Cardiac muscle cell (in vitro differentiated cells and primary cell): ENCODE measurements around the gene LDHAL6A. TPM values are rescaled to one million over a fixed set of nuclear protein-coding genes. Genes with fewer than 3 reads are reported as not detected.

Source experiments
- DNase-seq, 2 donors: peaks; one replicate each; pipeline versions ENCODE4 v3.0.0 to v3.0.0-alpha.2; 2010 to 2017; ENCODE audit warnings: low read depth in 1 of 2, low spot score in 1 of 2
- H3K27ac ChIP-seq: fragments of 200-600 bp; sonication (generic); 2 replicates; pipeline ENCODE4 v1.5.1; 2016
- H3K27me3 ChIP-seq: fragments of 200-600 bp; sonication (generic); 2 replicates; pipeline ENCODE4 v1.6.0; 2016; ENCODE audit warnings: control low read depth
- H3K36me3 ChIP-seq: fragments of 200-600 bp; sonication (generic); 2 replicates; pipeline ENCODE4 v1.5.1; 2016; ENCODE audit warnings: control low read depth
- H3K4me1 ChIP-seq: fragments of 200-600 bp; sonication (generic); 2 replicates; pipeline ENCODE4 v1.8.1; 2017; ENCODE audit warnings: low read depth, mild to moderate bottlenecking, mixed run types
- H3K4me3 ChIP-seq: fragments of 200-600 bp; sonication (generic); 2 replicates; pipeline ENCODE4 v1.5.1; 2016; ENCODE audit warnings: mild to moderate bottlenecking
- H3K9me3 ChIP-seq: fragments of 200-600 bp; sonication (generic); 2 replicates; pipeline ENCODE4 v1.5.1; 2017; ENCODE audit warnings: low read depth, mild to moderate bottlenecking, control low read depth
- CTCF ChIP-seq: IDR thresholded peaks from 2 replicates; pipeline ENCODE4 v1.5.1; 2012; ENCODE audit warnings: low read depth, mild to moderate bottlenecking, low read length
- polyA plus RNA-seq: library from polyadenylated mRNA; unstranded; fragments of >200 nt; fragmentation: Nextera tagmentation; extraction: Ambion mirVana; gene quantifications from 2 replicates; pipeline ENCODE4 v1.2.1, GENCODE V29; 2016
- total RNA-seq: library from RNA; depleted of rRNA; stranded (reverse); fragments of >200 nt; gene quantifications from 2 replicates; pipeline ENCODE4 v1.2.3, GENCODE V29; 2016

Gene LDHAL6A
- total and polyA plus RNA-seq, 2 experiments from 2014 or later, result 0.12 TPM; not detected in 1

GRCh38 chr11:18471995-18472394 lies 16.3 kb downstream of the LDHAL6A start:
- Histone ChIP-seq H3K9me3 (no peaks in the 10 kb centered on the region), H3K4me3 (no peak overlapping the region), H3K27ac (no peak overlapping the region), H3K36me3 (no peaks in the 10 kb centered on the region), H3K27me3 (no peaks in the 10 kb centered on the region), H3K4me1 (no peaks in the 10 kb centered on the region)
- TF ChIP-seq CTCF, result no peak
- DNase-seq, result no peak

- Histone ChIP-seq H3K4me1 (no peaks in the 10 kb centered on the region), H3K36me3 (peaks cover 2% of the 10 kb centered on the region), H3K9me3 (no peaks in the 10 kb centered on the region), H3K4me3 (no peak overlapping the region), H3K27ac (no peak overlapping the region), H3K27me3 (no peaks in the 10 kb centered on the region)
- no peak for TF ChIP-seq CTCF
- DNase-seq, result no peak
Observed at GRCh38 chr11:18472587-18472986, 16.9 kb downstream of the LDHAL6A start.

GRCh38 chr11:18479063-18479462 lies 23.4 kb downstream of the LDHAL6A start:
- no peak overlapping the region for H3K4me3 ChIP-seq
- H3K36me3 ChIP-seq, result peaks cover 46% of the 10 kb centered on the region
- no peaks in the 10 kb centered on the region for H3K9me3 ChIP-seq
- no peak for DNase-seq
- H3K27ac ChIP-seq, result no peak overlapping the region
- no peak for TF ChIP-seq CTCF
- H3K27me3 ChIP-seq, result no peaks in the 10 kb centered on the region
- no peaks in the 10 kb centered on the region for H3K4me1 ChIP-seq

GRCh38 chr11:18485913-18486528 lies 30.4 kb downstream of the LDHAL6A start:
- H3K4me3 ChIP-seq, result no peak overlapping the region
- no peaks in the 10 kb centered on the region for H3K9me3 ChIP-seq
- no peaks in the 10 kb centered on the region for H3K4me1 ChIP-seq
- peaks cover 29% of the 10 kb centered on the region for H3K36me3 ChIP-seq
- no peak for TF ChIP-seq CTCF
- H3K27ac ChIP-seq, result no peak overlapping the region
- no peak for DNase-seq
- no peaks in the 10 kb centered on the region for H3K27me3 ChIP-seq

- H3K4me3 ChIP-seq, result no peak overlapping the region
- no peaks in the 10 kb centered on the region for H3K27me3 ChIP-seq
- DNase-seq, result no peak
- H3K4me1 ChIP-seq, result peaks cover 26% of the 10 kb centered on the region
- no peak for TF ChIP-seq CTCF
- H3K9me3 ChIP-seq, result no peaks in the 10 kb centered on the region
- peak overlapping the region; percentile 44 for H3K27ac ChIP-seq
- H3K36me3 ChIP-seq, result peaks cover 17% of the 10 kb centered on the region
Observed at GRCh38 chr11:18490319-18490718, 34.7 kb downstream of the LDHAL6A start.
